Measurements from ENCODE around the gene VSTM4.

VSTM4 gene

GRCh38 chr10:49161411-49161997, 46.2 kb upstream of the VSTM4 start:
- peak; percentile 43 for TF ChIP-seq CTCF (IDR thresholded peaks at IDR 0.05; ENCODE audit: low read depth, low read length)
- no peak for TF ChIP-seq POLR2A (IDR thresholded peaks at IDR 0.05; ENCODE audit: extremely low read depth, insufficient read length)
- peak; percentile 84 for TF ChIP-seq MYC (IDR thresholded peaks at IDR 0.05; ENCODE audit: low read depth, low read length)
- TF ChIP-seq MAX (IDR thresholded peaks at IDR 0.05; ENCODE audit: low read depth, low read length): peak; percentile 80
- DNase-seq (ENCODE audit: low read depth): peak; percentile 75
- H3K4me3 ChIP-seq (ENCODE audit: low read depth, low read length): no peak overlapping the region

- no peak for TF ChIP-seq CTCF (IDR thresholded peaks at IDR 0.05; ENCODE audit: low read depth, low read length)
- no peak for TF ChIP-seq POLR2A (IDR thresholded peaks at IDR 0.05; ENCODE audit: extremely low read depth, insufficient read length)
- no peak for TF ChIP-seq MAX (IDR thresholded peaks at IDR 0.05; ENCODE audit: low read depth, low read length)
- TF ChIP-seq MYC (IDR thresholded peaks at IDR 0.05; ENCODE audit: low read depth, low read length): no peak
- no peak overlapping the region for H3K4me3 ChIP-seq (ENCODE audit: low read depth, low read length)
- DNase-seq (ENCODE audit: low read depth): no peak
Measured at GRCh38 chr10:49160814-49161213, 45.5 kb upstream of the VSTM4 start.

- TF ChIP-seq CTCF (IDR thresholded peaks at IDR 0.05; ENCODE audit: low read depth, low read length) (no peak), MYC (IDR thresholded peaks at IDR 0.05; ENCODE audit: low read depth, low read length) (no peak), POLR2A (IDR thresholded peaks at IDR 0.05; ENCODE audit: extremely low read depth, insufficient read length) (no peak), MAX (IDR thresholded peaks at IDR 0.05; ENCODE audit: low read depth, low read length) (no peak)
- DNase-seq (ENCODE audit: low read depth): no peak
- no peak overlapping the region for H3K4me3 ChIP-seq (ENCODE audit: low read depth, low read length)
Measured at GRCh38 chr10:49160110-49160509, 44.8 kb upstream of the VSTM4 start.

- no peak for DNase-seq (ENCODE audit: low read depth)
Measured at GRCh38 chr10:49158915-49159314, 43.6 kb upstream of the VSTM4 start.

GRCh38 chr10:49158404-49158803, 43.1 kb upstream of the VSTM4 start:
- DNase-seq (ENCODE audit: low read depth): no peak
- no peak overlapping the region for H3K4me3 ChIP-seq (ENCODE audit: low read depth, low read length)
- TF ChIP-seq CTCF (IDR thresholded peaks at IDR 0.05; ENCODE audit: low read depth, low read length) (no peak), POLR2A (IDR thresholded peaks at IDR 0.05; ENCODE audit: extremely low read depth, insufficient read length) (no peak), MAX (IDR thresholded peaks at IDR 0.05; ENCODE audit: low read depth, low read length) (no peak), MYC (IDR thresholded peaks at IDR 0.05; ENCODE audit: low read depth, low read length) (no peak)

More at GRCh38 chr10:49158915-49159314, 43.6 kb upstream of the VSTM4 start:
- H3K4me3 ChIP-seq (ENCODE audit: low read depth, low read length): no peak overlapping the region
- TF ChIP-seq MYC (IDR thresholded peaks at IDR 0.05; ENCODE audit: low read depth, low read length): no peak
- no peak for TF ChIP-seq CTCF (IDR thresholded peaks at IDR 0.05; ENCODE audit: low read depth, low read length)
- no peak for TF ChIP-seq MAX (IDR thresholded peaks at IDR 0.05; ENCODE audit: low read depth, low read length)
- TF ChIP-seq POLR2A (IDR thresholded peaks at IDR 0.05; ENCODE audit: extremely low read depth, insufficient read length): no peak

Data from NB4 (cell line).